Fibroblast of skin of abdomen (primary cell): Measurements from ENCODE around the gene AMBRA1.
"Not testable (repeated sequence)": the region's sequence is repeated elsewhere in the genome, so short reads cannot be mapped to it uniquely, and the experiment has no call there.

Experiments used
- DNase-seq: peaks from one replicate; pipeline ENCODE4 v3.0.0-alpha.2; 2013

AMBRA1 gene

DNA sequence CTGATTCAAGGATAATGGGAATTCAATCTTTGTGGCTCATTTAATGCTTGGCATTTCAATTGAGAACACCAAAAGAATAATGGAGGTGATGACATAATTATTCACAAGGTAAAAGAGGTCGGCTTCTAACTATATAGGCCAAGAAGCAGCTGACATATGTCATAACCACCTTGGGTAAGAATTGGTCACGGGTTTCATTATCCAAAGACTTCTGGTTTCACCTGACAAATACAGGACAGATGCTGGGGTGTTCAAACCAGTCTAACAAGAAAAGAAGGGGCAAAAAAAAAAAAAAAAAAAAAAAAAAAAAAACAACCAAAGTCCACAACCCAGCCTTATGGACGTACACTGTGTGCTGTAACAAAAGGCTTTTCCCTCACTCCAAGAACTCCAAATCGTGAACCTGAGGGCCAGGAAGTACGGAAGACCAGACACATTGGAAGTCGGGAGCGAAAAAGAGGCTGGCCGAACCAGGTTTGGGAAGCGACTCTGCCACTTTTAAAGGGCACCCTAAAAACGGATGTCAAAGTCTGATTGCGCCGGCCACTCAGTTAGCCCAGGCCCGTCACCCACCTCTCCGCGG lies 22.8 kb upstream of the AMBRA1 start:
- no peak for DNase-seq

- peak; percentile 36 for DNase-seq
Observed at GRCh38 chr11:46615756-46616155, 21.9 kb upstream of the AMBRA1 start.

- no peak for DNase-seq
Observed at GRCh38 chr11:46612326-46612725, 18.5 kb upstream of the AMBRA1 start.

DNA sequence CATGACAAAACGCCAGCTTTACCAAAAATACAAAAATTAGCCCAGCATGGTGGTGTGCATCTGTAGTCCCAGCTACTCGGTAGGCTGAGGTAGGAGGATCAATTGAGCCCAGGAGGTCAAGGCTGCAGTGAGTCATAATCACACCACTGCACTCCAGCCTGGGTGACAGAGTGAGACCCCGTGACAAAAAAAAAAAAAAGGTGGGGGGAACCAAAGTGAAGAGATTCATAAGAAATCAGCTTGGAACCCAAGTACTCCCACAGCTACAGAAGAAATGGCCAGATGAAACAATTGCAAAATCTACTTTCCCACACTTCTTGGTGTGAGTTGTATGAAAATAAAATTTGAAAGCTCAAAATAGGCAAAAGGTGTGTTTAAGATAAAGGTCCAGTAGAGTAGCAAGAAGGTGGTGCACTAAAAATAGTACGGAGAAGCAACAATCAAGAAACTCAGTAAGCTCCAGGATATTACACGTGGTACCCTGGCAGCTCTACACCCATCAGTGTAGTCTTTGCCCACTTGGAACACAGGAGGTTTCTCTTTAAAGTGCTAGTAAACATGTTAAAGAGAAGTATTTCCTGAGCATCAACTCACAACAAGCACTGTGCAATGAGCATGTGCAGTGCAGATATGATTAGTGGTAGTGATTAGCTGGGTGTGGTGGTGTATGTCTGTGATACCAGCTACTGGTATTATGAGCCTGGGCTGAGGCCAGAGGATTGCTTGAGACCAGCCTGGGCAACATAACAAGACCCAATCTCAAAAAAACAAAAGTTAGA lies 17.9 kb upstream of the AMBRA1 start:
- DNase-seq: no peak

DNA sequence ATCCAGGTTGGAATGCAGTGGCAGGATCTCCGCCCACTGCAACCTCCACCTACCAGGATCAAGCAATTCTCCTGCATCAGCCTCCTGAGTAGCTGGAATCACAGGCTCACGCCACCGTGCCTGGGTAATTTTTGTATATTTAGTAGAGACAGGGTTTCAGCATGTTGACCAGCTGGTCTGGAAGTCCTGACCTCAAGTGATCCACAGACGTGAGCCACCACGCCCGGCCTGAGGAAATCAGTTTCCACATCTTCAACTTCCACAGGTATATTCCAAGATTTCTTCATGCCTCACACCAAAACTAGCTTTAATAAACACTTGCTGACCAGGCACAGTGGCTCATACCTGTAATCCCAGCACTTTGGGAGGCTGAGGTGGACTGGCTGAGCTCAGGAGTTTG lies 15.6 kb upstream of the AMBRA1 start:
- no peak for DNase-seq

- no peak for DNase-seq
Observed at GRCh38 chr11:46607516-46607915, 13.7 kb upstream of the AMBRA1 start.

GRCh38 chr11:46604796-46605195 lies 11.0 kb upstream of the AMBRA1 start:
- DNase-seq: no peak

GRCh38 chr11:46603704-46604308 lies 10.0 kb upstream of the AMBRA1 start:
- DNase-seq: no peak

- DNase-seq: no peak
Observed at GRCh38 chr11:46601129-46601528, 7.3 kb upstream of the AMBRA1 start.

DNA sequence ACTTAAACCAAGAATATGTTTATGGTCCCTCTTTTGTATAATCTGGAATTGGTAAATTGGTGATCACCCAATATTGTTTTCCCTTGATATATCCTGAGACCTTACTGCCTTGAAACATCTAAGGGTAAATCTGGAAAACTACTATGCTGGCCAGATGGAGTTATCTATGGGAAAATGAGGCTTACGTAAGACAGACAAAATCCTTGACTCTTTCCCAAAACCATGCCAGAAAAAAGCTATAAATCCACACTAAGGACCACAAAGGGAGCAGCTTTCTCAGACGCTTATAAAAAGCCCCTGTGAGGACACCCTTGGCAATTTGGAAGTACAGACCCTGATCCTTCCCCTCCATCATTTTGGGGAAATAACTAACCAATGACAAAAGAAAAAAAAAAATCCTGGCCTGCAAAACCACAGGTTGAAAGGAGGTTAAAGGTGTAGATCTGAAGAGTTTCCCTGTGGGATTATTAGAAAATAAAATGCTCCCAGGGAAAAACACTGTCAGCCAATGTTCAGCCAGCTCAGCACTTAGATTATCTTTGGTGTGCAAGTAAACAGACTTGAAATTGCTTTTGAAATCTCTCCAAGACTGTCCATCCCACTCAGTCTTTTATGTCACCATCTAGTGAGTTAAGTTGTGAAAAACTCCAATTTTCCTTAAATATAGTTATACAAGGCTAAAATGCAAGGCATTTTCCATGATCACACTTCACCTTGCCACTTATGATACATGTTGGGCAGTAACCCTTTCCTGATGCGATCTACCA lies 6.6 kb upstream of the AMBRA1 start:
- DNase-seq: no peak

DNA sequence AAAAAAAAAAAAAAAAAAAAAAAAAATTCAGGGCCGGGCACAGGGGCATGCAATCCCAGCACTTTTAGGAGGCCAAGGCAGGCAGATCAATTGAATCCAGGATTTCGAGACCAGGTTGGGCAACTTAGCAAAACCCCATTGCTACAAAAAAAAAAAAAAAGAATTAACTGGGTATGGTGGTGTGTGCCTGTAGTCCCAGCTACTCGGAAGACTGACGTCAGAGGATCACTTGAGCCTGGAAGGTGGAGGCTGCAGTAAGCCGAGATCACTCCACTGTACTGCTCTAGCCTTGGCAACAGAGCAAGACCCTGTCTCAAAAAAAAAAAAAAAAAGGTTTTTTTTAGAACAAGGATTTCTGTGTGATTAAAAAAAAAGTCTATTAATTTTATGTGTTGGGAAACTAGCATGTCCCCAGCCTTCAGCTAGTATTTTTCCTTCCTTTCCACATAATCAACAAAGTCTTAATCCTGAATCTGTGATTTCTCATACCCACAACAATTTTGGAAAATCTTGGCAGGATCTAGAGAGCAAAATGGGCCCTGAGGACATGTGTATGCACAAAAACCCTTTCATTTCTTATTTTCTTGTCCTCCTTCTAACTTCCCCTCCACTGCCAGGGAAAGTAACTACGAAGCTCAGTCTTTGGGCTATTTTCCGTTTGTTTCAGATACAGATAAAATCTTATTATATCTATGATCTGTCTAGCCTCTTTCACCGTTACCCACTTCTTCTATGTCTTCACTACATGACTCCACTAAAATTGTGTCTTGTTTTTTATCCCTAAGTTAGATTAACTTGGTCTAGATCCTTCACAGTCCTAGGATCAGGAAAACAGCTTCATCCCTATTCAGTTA lies 5.7 kb upstream of the AMBRA1 start:
- DNase-seq: no peak

DNA sequence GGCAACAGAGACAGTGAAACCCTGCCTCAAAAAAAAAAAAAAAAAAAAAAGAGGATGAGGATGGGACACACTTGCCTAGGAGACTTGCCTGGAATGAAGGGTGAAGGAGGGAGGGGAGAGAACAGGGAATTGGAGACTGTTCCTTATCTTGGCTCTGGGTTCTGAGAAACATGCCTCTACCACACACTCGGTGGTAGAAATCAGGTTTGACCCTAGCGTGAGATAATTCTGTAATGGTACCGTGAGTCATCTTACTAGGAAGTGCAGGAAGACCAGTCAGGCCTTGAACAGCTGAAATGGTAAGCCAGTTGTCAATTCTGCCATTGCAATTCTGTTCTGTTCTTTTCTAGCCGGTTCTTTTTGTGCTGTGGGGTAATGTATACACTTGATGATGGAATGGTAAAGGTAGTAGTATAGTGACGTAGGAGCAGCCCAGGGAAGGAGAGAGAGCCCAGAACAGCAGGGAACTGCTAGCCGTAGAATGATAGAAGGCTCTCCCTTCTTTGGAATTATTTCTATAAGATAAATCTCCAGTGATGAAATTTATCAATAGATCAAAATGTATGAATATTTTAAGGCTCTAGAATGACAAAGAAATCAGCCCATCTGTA lies 3.9 kb upstream of the AMBRA1 start:
- no peak for DNase-seq

- no peak for DNase-seq
Observed at GRCh38 chr11:46597155-46597554, 3.3 kb upstream of the AMBRA1 start.

DNA sequence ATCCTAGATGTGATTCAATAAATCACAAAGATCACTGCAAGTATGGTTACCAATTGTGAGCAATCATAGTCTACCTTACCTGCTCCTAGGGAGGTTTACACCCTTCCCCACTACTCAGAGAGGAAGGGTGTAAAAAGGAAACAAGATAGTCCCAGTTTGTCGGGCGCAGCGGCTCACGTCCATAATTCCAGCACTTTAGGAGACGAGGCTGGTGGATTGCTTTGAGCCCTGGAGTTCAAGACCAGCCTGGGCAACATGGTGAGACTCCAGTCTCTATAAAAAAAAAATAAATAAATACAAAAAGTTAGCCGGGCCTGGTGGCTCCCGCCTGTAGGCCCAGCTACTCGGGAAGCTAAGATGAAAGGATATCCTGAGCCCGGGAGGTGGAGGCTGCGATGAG lies 962 bp upstream of the AMBRA1 start:
- DNase-seq: no peak

GRCh38 chr11:46594374-46594700 lies 514 bp upstream of the AMBRA1 start:
- no peak for DNase-seq

GRCh38 chr11:46590740-46591605 lies 2.9 kb downstream of the AMBRA1 start:
- DNase-seq: no peak

GRCh38 chr11:46588915-46589314 lies 4.9 kb downstream of the AMBRA1 start:
- no peak for DNase-seq

GRCh38 chr11:46588131-46588530 lies 5.7 kb downstream of the AMBRA1 start:
- no peak for DNase-seq

GRCh38 chr11:46583513-46583912 lies 10.3 kb downstream of the AMBRA1 start:
- DNase-seq: not testable (repeated sequence)

GRCh38 chr11:46582588-46582987 lies 11.2 kb downstream of the AMBRA1 start:
- DNase-seq: no peak

GRCh38 chr11:46577058-46577457 lies 16.8 kb downstream of the AMBRA1 start:
- no peak for DNase-seq
